Epithelial cell of prostate (primary cell): ENCODE data around the gene WWC2.

Experiments used
- DNase-seq: peaks from one replicate; pipeline ENCODE4 v3.0.0-alpha.2; 2011; ENCODE audit warnings: low read depth, low spot score
- H3K27ac ChIP-seq: fragments of 450-650 bp; 2 replicates; pipeline ENCODE4 v1.5.1; 2017; ENCODE audit warnings: mild to moderate bottlenecking

The WWC2 gene

GRCh38 chr4:183242291-183242690 is 143.2 kb downstream of the WWC2 start:
- no peak overlapping the region for H3K27ac ChIP-seq
- no peak for DNase-seq

GRCh38 chr4:183244019-183244418 is 145.0 kb downstream of the WWC2 start:
- no peak overlapping the region for H3K27ac ChIP-seq
- DNase-seq = no peak

- no peak overlapping the region for H3K27ac ChIP-seq
- no peak for DNase-seq
Measured at GRCh38 chr4:183244506-183244905, 145.4 kb downstream of the WWC2 start.

GRCh38 chr4:183248201-183248600 is 149.1 kb downstream of the WWC2 start:
- DNase-seq = no peak
- no peak overlapping the region for H3K27ac ChIP-seq

GRCh38 chr4:183249854-183250253 is 150.8 kb downstream of the WWC2 start:
- no peak for DNase-seq
- H3K27ac ChIP-seq = no peak overlapping the region

- no peak overlapping the region for H3K27ac ChIP-seq
- no peak for DNase-seq
Measured at GRCh38 chr4:183250831-183251230, 151.8 kb downstream of the WWC2 start.

GRCh38 chr4:183252959-183253358 is 153.9 kb downstream of the WWC2 start:
- DNase-seq = no peak
- no peak overlapping the region for H3K27ac ChIP-seq

- no peak for DNase-seq
Measured at GRCh38 chr4:183253451-183253850, 154.4 kb downstream of the WWC2 start.

GRCh38 chr4:183254162-183254561 is 155.1 kb downstream of the WWC2 start:
- no peak for DNase-seq
- H3K27ac ChIP-seq = no peak overlapping the region

More at GRCh38 chr4:183253451-183253850, 154.4 kb downstream of the WWC2 start:
- no peak overlapping the region for H3K27ac ChIP-seq

GRCh38 chr4:183255487-183255886 is 156.4 kb downstream of the WWC2 start:
- no peak for DNase-seq
- H3K27ac ChIP-seq = no peak overlapping the region

GRCh38 chr4:183256343-183256742 is 157.3 kb downstream of the WWC2 start:
- no peak overlapping the region for H3K27ac ChIP-seq
- no peak for DNase-seq

GRCh38 chr4:183256756-183257385 is 157.8 kb downstream of the WWC2 start:
- no peak for DNase-seq
- H3K27ac ChIP-seq = no peak overlapping the region

GRCh38 chr4:183257808-183258207 is 158.8 kb downstream of the WWC2 start:
- DNase-seq = no peak
- H3K27ac ChIP-seq = no peak overlapping the region

- DNase-seq = no peak
- no peak overlapping the region for H3K27ac ChIP-seq
Measured at GRCh38 chr4:183260491-183261151, 161.6 kb downstream of the WWC2 start.

- DNase-seq = peak; percentile 26
- H3K27ac ChIP-seq = peak overlapping the region; percentile 31
Measured at GRCh38 chr4:183261953-183262775, 163.1 kb downstream of the WWC2 start.

GRCh38 chr4:183262776-183263100 is 163.7 kb downstream of the WWC2 start:
- no peak overlapping the region for H3K27ac ChIP-seq
- no peak for DNase-seq

- no peak overlapping the region for H3K27ac ChIP-seq
- DNase-seq = no peak
Measured at GRCh38 chr4:183263787-183264386, 164.8 kb downstream of the WWC2 start.

GRCh38 chr4:183264614-183265013 is 165.6 kb downstream of the WWC2 start:
- H3K27ac ChIP-seq = no peak overlapping the region
- DNase-seq = no peak

- no peak overlapping the region for H3K27ac ChIP-seq
- no peak for DNase-seq
Measured at GRCh38 chr4:183266371-183266770, 167.3 kb downstream of the WWC2 start.

GRCh38 chr4:183268556-183268955 is 169.5 kb downstream of the WWC2 start:
- DNase-seq = no peak
- no peak overlapping the region for H3K27ac ChIP-seq

- no peak overlapping the region for H3K27ac ChIP-seq
- DNase-seq = no peak
Measured at GRCh38 chr4:183272384-183272783, 173.3 kb downstream of the WWC2 start.
